SU-DHL-6 (cell line): ENCODE measurements around the gene ARF3.

ENCODE experiments used
- EZH2phosphoT487 ChIP-seq: fragments of 200-600 bp; sonication (generic), shearing (Covaris generic); conservative IDR thresholded peaks from 2 replicates; pipeline ENCODE4 v1.6.1; 2018; ENCODE audit warnings: mild to moderate bottlenecking, antibody characterized with exemption, low read length, moderate library complexity, mixed read lengths
- TF ChIP-seq, protein P1 (sequence below): fragments of 200-600 bp; sonication (generic); IDR thresholded peaks from one replicate; pipeline ENCODE4 v1.5.1; 2017; ENCODE audit warnings: antibody characterized with exemption, mild to moderate bottlenecking, low read length, moderate library complexity; ENCODE audit not compliant: insufficient read depth, poor library complexity, severe bottlenecking

GRCh38 chr12:48903363-48903981 is 53.8 kb downstream of the ARF3 start:
- TF ChIP-seq, protein P1, sequence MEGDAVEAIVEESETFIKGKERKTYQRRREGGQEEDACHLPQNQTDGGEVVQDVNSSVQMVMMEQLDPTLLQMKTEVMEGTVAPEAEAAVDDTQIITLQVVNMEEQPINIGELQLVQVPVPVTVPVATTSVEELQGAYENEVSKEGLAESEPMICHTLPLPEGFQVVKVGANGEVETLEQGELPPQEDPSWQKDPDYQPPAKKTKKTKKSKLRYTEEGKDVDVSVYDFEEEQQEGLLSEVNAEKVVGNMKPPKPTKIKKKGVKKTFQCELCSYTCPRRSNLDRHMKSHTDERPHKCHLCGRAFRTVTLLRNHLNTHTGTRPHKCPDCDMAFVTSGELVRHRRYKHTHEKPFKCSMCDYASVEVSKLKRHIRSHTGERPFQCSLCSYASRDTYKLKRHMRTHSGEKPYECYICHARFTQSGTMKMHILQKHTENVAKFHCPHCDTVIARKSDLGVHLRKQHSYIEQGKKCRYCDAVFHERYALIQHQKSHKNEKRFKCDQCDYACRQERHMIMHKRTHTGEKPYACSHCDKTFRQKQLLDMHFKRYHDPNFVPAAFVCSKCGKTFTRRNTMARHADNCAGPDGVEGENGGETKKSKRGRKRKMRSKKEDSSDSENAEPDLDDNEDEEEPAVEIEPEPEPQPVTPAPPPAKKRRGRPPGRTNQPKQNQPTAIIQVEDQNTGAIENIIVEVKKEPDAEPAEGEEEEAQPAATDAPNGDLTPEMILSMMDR = no peak
- no peak for TF ChIP-seq EZH2phosphoT487
